GM21381 (cell line): ENCODE data around the gene BMERB1.

ENCODE experiments used
- ATAC-seq: cut with Tn5 transposase; IDR thresholded peaks from one replicate; pipeline ENCODE4 v1.9.1; 2021; ENCODE audit warnings: mild to moderate bottlenecking, moderate library complexity; ENCODE audit not compliant: unreplicated experiment

BMERB1 gene

DNA sequence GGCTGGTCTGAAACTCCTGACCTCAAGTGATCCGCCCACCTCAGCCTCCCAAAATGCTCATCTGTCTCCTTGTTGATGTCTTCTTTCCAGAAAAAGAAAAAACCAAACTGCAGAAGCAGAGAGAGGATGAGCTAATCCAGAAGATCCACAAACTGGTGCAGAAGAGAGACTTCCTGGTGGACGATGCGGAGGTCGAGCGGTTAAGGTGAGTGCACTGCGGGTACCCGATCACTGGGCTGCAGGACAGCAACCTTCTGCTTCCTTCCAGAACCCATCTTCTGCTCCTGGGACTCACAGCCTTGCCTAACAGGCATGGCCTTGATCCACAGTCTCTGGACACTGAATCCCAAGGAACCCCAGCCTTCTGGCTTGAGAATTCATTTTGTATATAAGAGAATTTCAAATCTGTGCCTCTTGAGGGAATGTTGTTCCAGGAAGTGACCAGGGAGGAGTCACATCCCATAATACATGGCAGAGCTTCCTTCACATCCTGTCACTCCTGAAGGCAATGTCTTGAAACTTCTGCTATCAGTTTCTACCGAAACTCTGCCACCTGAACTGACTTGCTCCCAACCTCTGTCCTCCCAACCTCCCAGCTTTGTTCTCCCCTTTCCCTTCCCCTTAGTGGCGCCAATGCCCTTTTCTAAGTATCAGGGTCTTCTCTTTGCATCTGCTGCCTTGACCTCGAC, 146.9 kb downstream of the BMERB1 start:
- no peak for ATAC-seq

DNA sequence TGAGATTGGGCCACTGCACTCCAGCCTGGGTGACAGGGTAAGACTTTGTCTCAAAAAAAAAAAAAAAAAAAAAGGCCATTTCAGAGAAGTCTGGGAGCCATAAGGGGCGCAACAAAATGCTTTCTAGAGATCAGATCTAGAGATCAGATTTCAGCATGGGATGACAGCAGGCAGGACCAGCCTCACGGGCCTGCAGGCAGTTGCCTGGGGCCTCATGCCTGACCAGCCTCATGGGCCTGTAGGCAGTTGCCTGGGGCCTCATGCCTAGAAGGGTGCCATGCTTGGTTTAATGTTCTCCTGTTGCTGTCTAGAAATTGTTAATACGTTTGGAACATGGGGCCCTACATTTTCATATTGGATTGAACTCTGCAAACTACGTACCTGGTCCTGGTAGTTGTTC, 149.1 kb downstream of the BMERB1 start:
- no peak for ATAC-seq

DNA sequence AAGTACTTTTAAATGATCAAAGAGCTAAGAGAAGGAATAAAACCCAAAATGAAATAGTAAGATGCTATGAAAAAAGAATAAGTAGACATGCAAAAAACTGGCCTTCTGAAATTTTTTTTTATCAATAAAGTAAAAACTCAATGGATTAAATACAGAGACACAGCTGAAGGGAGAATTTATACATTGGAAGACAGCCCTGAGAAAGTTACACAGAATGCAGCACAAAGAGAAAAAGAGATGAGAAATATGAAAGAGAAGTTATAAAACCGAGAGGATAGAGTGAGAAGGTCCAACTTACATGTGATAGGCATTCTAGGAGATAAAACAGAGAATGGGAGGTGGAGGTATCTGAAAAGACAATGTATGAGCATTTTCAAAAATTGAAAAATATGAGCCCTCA, 151.6 kb downstream of the BMERB1 start:
- ATAC-seq, result no peak

DNA sequence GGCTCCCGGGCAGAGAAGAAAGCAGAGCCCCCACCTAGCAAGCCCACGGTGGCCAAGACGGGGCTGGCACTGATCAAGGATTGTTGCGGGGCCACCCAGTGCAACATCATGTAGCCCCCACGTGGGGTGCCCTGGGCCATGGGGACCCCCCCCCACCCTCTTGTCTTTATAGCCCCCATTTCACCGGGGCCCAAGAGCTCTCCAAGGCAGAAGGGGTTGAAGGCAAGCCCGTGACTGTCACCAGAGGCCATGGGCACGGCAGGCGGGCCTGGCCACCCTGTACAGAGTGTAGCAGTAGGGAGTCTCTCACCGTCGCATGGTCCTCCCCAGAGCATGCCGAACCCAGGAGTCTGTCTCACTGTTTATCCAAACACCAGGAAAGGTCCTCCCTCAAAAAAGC, 152.3 kb downstream of the BMERB1 start:
- ATAC-seq, result no peak

DNA sequence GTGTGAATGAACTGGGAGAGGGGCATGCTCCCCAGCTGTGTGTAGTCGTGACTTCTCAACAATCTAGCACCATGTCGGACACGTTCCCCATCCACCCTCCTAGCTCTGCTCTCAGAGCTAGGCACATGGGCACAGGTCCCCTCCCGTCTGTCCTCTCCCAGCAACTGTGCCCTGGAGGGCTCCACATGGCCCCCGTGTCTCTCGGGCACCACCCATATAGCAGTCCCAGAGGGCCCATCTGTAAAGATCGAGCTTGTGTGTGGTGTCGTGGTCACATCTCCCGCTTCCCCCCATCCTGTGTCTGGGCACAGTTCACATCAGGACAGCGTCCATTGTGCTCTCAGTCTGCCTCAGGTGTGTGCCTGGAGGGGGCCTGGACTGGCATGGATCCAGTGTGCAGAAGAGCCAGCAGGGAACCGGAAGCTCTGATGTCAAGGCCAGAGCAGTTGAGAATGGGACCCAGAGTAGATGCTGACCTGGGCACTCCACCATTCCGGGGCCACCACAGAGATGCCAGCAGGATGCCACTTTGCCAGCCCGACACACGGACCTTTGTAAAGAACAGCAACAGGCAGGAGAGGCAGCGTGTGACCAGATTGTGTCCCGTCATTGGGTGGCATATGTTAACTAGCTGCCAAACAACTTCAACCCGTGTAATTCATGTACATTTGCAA, 152.9 kb downstream of the BMERB1 start:
- ATAC-seq, result no peak

DNA sequence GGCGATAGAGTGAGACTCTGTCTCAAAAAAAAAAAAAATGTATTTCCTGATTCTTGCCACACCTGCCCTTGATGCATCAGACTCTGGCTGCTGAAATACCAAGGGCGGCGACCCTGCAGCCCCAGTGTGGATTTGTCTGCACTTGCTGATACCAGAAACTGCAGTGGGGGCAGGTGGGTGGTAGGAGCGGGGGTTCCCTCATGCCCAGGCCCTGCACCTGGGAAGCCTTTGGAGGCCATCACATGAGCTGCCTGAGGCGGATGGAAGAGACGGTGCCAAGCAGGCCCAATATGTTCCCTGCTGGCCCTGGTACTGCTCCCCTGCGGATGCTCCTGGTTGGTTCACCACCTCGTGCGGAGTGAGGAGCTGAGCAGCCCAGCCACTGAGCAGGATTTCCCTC, 157.9 kb downstream of the BMERB1 start:
- ATAC-seq, result no peak

DNA sequence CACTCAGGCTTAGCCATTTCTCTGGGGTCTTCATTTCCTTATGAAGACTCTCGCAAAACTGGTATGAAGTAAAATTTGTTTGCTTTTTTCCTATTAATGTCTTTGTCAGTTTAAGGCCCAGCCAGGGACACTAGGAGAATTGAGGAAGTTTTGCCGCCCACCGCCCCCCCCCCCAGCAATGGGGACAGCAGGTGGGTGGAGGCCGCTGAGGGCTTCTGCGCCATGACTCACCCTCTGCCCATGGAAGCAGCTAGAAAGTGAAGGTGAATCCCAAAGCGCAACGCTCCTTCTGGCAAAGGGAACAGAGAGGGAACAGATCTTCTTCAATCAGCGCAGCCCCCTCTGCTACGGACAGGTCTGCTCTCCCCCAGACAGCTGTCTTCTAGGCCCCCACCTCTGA, 158.8 kb downstream of the BMERB1 start:
- ATAC-seq, result no peak

DNA sequence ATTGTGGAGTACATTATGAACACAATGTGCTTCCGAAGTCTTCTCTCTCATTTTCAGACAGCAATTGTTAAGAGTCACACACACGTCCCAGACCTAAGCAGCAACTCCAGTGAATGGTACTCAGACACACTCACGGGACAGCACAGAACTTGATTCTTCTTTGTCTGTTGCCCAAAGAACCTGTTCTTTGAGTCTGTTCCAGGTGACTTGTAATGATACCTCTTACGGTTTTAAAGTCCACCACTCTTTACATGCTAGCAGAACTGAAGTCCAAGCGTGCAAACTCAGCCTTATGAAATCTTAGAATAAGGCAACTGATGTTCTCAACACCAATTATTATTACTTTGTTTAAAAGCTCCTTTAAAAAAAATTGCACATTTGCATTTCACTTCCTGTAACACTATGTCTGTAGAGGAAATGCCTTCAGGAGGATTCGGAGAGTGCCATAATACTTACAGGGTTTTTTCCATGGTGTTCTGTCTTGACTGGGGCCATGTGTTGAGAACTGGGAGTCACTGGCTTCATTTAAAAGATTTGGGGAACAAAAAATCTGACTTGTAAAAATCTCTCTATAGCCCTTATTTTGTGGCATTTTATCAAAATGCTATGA, 160.4 kb downstream of the BMERB1 start:
- no peak for ATAC-seq

DNA sequence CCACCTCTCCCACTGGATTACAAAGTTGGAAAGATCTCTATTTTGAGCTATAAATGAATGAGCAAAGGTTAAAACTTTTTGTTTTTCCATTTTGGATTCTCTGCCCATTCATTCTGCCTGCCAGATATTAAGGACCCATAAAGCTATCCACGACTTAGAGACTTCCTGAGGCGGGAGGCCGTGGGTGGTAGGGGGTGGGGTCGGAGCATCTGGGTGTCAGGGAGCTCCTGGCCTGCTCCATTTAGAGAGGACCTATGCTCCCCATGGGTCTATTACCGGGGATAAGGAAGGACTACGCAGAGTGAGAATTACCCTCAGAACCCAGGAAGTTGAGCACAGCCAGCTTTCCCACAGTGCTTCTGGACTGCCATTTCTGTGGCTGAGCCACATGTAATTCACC, 162.7 kb downstream of the BMERB1 start:
- no peak for ATAC-seq

DNA sequence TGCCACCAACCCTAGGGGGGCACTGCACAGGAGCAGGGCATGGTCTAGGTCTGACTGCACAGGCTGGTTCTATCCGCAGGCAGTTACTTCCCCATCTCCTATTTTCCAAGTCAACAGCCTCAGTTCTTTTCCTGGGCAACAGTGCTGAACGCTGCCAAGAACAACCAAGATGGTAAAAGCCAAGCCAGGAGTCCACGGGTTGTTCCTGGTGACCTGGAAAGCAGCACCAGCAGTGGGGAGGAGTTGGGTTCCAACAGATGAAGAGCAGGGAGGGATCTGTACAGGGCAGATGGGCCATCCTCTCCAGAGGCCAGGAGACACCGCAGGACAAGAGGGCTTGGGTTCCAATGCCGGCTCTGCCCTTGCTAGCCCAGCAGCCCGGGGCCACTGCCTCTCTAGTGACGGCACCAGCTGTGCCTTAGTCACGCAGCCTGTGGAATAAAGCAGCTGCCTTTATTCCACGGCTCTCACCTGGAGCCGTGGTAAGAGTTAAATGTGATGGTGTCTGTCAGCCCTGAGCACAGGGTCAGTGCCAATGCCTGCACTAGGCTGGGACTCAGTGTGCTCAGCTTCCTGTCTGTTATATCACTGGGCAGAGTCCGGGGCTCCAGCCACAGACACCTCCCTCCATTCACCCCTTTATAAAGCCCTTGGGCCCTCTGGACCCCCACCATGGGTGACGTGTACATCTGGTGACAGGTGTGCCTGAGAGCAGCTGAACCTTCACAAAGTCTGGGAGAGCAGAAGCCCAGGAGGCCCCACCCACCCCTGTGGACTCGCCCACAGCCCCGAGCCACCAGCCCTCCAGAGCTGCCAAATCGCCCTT, 163.6 kb downstream of the BMERB1 start:
- ATAC-seq, result no peak

DNA sequence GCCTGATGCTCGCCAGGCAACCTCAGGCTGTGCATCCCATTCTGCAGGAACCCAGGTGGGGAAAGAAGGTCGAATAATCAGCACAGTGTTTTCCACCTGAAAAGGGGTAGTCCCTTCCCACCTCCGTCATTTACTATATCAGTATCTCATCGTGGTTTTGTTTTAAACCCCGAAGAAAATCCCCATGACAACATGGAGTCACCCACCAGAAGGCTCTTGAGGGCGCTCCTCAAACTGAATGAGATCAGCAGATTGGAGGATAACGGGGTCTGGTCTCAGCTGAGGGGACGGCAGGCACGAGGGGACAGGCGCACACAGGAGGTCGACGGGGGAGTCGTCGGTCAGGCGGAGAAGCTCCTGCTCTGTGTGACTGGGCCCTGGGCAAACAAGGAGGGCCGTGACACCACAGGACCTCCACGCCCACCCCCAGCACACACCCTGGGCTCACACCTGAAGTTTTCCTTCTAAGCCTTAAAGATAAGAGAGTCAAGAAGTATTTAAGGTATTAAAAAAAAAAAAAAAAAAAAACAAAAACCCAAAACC, 164.3 kb downstream of the BMERB1 start:
- no peak for ATAC-seq

DNA sequence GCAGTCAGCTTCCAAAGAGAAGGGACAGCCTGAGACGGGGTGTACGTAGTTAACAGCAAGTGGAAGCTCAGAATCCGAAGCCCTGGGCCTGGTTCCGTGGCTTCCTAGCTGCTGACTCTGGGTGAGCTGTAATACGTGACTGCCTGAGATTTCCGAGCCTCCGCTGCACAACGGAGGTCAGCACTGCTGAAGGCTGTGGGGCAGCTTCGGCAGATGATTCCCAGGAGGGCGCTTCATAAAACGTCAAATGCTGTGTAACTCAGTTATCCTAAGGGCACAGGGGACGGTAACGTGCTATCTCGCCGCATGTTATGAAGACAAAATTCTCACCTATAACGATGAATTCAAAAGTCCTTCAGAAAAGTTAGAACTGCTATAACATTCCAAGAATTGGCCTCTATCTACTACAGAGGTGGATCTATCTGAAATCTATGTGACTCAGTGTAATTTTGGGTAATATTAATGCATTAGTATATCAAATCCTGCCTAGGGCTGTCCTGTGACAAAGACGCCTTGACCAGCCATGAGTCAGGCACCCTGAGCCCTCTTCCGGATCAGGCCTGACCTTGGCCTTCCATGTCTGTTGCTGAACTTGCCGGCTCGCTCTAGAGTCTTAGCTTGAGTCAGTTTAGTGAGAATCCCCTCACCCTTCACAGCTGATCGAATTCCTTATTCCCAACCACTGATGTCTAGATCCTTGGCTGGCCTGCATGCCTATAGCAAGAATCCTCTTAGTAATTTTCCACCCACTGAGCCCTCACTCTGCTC, 165.1 kb downstream of the BMERB1 start:
- ATAC-seq, result no peak

DNA sequence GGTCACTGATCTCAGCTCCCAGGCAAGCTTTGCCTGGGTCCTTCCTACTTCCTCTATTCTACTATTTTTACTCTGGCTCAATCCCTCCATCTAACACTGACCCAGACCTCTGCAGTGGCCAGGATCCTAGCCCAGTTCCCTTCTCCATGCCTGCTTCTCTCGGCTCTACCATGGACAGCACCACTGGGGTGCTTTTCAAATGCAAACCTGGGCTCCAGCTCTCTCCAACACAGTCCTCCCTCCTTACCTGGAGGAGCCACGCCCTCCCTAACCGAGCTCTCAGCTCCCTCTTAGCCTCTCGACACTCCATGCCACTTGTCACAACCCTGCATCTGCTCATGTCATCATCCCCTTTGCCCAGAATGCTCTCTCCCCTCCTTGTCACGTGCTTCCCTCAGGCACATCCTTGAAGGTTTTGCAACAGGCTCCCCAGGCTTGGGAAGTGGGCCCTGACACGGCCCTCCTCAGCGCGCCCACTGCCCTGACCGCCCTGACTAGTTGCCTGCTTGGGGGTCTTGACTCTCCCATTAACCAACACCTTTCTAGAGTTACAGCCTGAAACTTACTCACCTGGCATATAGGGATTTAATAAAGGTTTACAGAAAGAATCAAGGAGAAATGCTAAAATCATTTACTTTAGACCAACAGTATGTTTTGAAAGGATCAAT, 167.0 kb downstream of the BMERB1 start:
- ATAC-seq, result no peak

DNA sequence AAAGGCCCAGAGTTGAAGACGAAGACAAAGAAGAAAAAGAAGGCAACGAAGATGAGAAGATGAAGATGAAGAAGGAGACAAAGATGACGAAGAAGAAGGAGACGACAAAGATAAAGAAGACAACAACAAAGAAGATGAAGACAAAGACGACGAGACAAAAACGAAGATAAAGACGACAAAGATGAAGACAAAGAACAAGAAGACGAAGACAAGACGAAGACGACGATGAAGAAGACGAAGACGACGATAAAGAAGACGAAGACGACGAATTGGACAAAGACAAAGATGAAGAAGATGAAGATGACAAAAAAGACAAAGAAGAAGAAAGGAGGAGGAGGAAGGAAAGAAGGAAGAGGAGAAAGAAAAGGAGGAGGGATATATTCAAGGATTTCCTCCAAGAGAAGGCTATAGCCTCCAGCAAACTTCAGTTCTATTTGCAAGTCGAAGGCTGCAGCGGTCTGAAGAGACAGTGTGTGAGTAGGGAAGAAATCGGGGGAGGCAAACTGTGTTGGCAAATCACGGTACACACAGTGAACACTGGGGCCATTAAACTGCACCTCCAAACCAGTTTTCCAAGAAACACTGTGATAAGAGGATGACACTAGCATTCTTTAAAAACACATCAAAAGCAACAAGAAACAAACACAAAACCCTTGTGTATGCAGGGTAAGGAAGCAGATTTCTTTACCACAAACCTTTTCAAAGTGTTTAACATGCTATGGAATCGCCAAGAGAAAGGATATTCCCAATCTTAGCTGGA, 168.1 kb downstream of the BMERB1 start:
- no peak for ATAC-seq

DNA sequence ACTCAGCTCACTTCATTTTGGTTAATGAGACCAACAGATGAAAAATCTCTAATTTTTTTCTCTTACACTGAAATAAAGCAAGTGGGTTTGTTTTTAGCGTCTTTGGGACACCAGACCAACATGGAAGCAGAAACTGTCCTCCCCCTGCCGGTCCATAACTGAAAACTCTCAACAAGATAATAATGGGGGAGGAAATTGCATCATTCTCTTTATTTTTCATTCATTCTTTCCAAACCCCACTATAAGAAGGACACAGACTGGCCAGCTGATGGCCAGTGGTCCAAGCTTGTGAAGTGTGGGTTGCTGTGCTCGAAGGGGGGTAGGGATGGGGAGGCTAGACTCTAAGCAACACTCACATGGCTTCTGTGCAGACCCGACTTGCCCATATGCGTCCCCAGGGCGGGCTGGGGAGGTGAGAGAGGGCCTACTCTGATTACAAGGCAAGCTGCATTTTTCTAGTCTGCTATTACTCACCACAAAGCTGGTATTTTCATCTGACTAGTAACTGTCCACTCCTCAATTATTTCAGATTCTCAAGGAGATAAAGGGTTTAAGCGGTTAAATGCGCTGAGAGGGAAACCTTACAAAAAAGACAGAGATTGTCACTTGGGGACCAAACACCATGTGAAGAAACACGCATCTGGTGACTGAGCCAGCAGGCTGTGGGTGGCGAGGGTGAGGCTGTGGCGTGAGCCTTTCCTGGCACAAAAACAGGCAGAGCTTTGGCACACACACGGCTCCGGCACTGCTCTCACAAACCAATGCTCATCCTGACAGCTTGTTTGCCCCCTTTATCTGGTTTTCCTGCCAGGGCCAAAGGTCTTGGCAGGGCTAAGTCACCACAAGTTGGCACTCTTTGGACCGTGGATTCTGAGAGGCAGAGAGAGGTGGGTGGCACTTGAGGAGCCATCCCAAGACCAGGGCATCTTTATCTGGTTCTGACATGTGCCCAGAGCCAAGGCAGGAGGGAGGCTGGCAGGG, 170.4 kb downstream of the BMERB1 start:
- no peak for ATAC-seq

DNA sequence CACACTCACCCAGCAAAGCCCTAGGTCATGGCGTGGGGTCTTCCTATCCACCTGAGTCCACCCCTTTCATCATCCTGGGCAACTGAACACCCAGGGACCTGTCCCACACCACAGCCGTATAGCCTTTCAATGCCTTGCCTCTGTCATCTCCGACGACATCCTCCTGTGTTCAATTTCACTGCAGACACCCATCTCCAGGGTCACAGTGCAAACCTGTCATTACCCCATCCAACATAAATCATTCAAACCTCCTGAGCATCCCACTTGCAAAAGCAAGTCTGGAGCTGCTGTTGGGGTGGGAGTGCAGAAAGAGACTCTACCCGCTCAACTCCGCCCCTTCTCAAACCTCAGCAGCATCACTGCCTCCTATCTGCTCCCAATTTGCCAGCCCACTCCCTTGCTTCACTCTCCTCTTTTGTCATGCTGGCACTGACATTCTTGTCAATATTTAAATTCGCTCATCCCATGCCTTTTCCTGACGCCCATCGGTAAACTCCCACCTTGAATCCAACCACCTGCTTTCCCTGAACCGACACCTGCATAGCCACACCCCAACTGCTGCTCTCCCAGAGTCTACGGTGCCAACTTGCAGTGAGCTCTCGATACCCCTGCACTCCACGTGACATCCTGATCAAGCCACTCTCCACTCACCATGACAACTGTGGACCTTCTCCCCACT, 171.6 kb downstream of the BMERB1 start:
- no peak for ATAC-seq

DNA sequence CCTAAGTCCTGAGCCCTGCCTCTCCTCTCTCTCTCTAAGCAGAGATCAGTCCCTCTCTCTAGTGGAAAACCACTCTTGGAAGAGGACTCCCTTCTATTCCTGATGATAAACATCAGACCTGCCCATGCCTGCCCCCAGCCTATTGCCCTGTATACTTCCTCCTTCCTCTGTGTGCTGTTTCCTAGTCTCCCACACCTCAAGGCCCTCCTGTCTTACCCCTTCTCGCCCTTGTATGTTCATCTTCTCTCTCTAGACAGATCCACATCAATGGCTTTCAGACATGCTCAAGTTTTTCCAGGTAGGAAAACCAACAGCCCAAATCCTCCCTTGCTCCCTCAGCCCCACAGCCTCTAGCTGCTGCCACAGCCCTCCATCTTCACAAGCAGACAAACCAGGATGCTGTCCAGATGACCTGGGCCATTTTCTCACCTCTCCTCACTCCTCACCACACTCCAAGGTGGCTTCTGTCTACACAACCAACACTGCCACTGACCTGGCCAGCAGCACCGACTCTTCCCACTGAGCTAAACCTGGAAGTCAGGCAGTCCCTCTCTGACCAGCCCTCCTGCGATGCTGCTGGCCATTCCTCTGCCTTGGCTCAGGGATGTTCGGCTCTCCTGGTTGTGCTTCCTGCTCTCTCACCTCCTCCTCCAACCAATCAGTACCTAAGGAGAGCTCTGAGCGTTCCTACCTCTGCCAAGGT, 172.3 kb downstream of the BMERB1 start:
- ATAC-seq, result no peak
